A549 (cell line): ENCODE results near the gene MSH6.

Experiments used
- CTCF ChIP-seq: fragments of >200 bp; sonication (Bioruptor Twin); formaldehyde crosslinking; IDR thresholded peaks from 3 replicates; pipeline ENCODE4 v1.5.1; 2016
- EP300 ChIP-seq, 2 experiments: fragments of >200 bp; sonication (Bioruptor Twin); formaldehyde crosslinking; IDR thresholded peaks; 2 replicates in 1 of 2; 3 replicates in 1 of 2; pipeline ENCODE4 v1.6.1; 2016 to 2017
- HEYL ChIP-seq: fragments of 250-450 bp; sonication (Bioruptor Pico); IDR thresholded peaks from 2 replicates; pipeline ENCODE4 v1.8.0; 2021; ENCODE audit warnings: mild to moderate bottlenecking, moderate library complexity
- MAFK ChIP-seq: fragments of 450-650 bp; IDR thresholded peaks from 2 replicates; pipeline ENCODE4 v1.6.1; 2014; ENCODE audit not compliant: partially characterized antibody
- MAX ChIP-seq: IDR thresholded peaks from 2 replicates; pipeline ENCODE4 v1.6.1; 2012
- NFE2L2 ChIP-seq: fragments of 150-350 bp; conservative IDR thresholded peaks from 2 replicates; pipeline ENCODE4 v1.6.1; 2014; ENCODE audit warnings: low read length
- POLR2A ChIP-seq: IDR thresholded peaks from 2 replicates; pipeline ENCODE4 v1.6.1; 2012; ENCODE audit warnings: mild to moderate bottlenecking, low read length
- RCOR1 ChIP-seq: fragments of 150-350 bp; IDR thresholded peaks from 2 replicates; pipeline ENCODE4 v1.6.1; 2014; ENCODE audit warnings: antibody characterized with exemption, low read length, low read depth
- SMC3 ChIP-seq: fragments of >200 bp; sonication (Bioruptor Twin); formaldehyde crosslinking; IDR thresholded peaks from 3 replicates; pipeline ENCODE4 v1.6.1; 2018; ENCODE audit warnings: inconsistent platforms
- USF2 ChIP-seq: fragments of 450-650 bp; IDR thresholded peaks from 2 replicates; pipeline ENCODE4 v1.6.1; 2014; ENCODE audit warnings: antibody characterized with exemption

GRCh38 chr2:47799031-47799609 lies 16.2 kb downstream of the MSH6 start:
- TF ChIP-seq HEYL (CRISPR knock-in tag), result no peak
- no peak for TF ChIP-seq CTCF
- no peak for TF ChIP-seq POLR2A
- TF ChIP-seq USF2, result no peak
- no peak for TF ChIP-seq SMC3
- TF ChIP-seq MAX, result no peak
- TF ChIP-seq NFE2L2, result no peak
- no peak for TF ChIP-seq RCOR1
- TF ChIP-seq EP300 (IDR thresholded peaks at IDR 0.05), result no peak
- no peak for TF ChIP-seq MAFK
